ENCODE results near the gene PRPH.
"Not testable (repeated sequence)": the region's sequence is repeated elsewhere in the genome, so short reads cannot be mapped to it uniquely, and the experiment has no call there.

The PRPH gene

DNA sequence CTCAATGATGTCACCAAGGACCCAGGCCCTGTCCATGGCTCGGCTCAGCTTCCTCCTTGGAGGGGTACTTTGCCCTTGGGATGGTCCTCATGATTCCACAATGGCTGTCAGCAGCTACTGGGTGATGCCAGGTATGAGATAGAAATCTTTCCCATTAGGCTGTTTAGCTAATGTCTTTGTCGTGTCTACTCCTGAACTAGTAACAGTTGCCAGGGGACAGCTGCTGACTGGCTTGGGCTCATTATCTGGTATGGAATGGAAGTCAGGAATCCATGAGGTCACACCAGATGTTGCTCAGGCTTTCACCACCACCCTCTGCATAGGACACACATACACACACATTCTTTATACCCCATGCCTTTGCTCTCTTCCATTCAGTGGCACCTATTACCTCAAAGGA, 9.2 kb downstream of the PRPH start:
- no peak for DNase-seq

DNA sequence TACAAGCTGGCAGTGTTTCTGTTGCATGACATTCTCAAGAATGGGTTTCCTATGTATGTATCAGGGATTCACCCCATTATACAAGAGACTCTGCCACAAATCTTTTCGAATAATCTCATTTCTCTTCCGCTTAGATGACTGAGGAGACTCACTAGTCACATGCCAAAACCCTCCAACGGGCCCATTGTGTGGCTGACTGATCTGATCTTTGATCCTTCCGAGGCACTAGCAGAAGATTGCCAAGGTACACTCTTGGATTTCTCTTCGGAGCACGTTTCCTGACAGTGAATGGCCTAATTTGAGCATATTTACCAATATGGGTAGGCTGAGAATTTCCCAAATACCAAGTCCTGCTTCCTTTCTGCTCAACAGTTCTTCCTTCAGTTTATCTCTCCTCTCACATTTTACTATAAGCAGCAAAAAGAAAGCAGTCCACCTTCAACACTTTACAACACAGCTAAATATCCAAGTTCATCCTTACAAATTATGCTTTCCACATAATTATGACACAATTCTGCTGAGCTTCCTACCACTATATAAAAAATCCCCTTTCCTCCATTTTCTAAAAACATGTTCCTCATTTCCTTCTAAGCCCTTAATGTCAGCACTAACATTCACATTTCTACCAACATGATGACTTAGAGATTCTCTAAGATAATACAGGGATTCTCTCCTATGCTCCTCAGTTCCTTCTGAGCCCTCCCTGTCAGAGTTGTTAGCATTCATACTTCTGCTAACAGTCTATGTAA, 11.0 kb downstream of the PRPH start:
- DNase-seq, result no peak

DNA sequence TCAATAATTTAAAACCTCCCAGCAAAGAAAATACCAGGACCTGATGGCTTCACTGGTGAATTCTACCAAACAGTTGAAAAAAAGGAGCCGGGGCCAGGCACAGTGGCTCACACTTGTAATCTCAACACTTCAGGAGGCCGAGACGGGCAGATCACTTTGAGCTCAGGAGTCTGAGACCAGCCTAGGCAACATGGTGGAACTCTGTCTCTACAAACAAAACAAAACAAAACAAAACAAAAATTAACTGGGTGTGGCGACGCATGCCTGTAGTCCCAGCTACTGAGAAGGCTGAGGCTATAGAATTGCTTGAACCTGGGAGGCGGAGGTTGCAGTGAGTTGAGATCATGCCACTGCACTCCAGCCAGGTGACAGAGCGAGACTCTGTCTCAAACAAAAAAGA, 14.4 kb downstream of the PRPH start:
- no peak for DNase-seq

DNA sequence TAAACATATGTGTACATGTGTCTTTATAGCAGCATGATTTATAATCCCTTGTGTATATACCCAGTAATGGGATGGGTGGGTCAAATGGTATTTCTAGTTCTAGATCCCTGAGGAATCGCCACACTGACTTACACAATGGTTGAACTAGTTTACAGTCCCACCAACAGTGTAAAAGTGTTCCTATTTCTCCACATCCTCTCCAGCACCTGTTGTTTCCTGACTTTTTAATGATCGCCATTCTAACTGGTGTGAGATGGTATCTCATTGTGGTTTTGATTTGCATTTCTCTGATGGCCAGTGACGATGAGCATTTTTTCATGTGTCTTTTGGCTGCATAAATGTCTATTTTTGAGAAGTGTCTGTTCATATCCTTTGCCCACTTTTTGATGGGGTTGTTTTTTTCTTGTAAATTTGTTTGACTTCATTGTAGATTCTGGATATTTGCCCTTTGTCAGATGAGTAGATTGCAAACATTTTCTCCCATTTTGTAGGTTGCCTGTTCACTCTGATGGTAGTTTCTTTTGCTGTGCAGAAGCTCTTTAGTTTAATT, 15.6 kb downstream of the PRPH start:
- not testable (repeated sequence) for DNase-seq

DNA sequence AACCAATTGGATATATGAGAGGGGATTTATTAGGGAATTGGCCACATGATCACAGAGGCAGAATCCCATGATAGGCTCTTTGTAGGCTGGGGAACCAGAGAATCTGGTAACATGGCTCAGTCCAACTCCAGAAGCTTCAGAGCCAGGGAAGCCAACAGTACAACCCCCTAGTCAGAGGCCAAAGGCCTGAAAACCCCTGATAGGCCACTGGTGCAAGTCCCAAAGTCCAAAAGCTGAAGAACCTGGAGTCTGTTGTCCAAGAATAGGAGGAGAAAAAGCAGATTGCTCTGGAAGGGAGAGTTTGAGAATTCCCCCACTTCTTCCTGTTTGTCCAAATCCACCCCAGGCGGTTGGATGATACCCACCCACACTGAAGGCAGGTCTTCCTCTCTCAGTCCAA, 19.9 kb downstream of the PRPH start:
- no peak for DNase-seq

DNA sequence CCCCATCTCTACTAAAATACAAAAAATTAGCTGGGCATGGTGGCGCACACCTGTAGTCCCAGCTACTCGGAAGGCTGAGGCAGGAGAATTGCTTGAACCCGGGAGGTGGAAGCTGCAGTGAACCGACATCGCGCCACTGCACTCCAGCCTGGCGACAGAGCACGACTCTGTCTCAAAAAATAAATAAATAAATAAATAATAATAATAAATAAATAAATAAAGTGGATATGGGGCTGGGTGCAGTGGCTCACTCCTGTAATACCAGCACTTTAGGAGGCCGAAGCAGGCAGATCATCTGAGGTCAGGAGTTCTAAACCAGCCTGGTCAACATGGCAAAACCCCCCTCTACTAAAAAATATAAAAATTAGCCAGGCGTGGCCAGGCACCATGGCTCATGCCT, 22.2 kb downstream of the PRPH start:
- DNase-seq, result not testable (repeated sequence)

DNA sequence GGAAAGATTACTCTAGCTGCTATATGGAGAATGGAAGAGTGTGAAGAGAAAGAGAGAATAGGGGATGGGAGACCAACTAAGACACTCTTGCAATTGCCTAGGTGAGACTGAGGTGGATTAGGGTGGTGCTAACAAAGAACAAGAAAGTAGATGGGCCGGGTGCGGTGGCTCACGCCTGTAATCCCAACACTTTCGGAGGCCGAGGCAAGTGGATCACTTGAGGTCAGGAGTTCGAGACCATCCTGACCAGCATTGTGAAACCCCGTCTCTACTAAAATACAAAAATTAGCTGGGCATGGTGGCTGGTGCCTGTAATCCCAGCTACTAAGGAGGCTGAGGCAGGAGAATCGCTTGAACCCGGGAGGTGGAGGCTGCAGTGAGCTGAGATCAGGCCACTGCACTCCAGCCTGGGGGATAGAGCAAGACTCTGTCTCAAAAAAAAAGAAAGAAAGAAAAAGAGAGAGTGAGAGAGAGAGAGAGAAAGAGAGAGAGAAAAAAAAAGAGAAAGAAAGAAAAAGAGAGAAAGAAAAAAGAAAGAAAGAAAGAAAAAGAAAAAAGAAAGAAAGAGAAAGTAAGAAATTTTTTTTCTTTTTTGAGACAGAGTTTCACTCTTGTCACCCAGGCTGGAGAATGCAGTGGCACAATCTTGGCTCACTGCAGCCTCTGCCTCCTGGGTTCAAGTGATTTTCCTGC, 25.6 kb downstream of the PRPH start:
- DNase-seq, result not testable (repeated sequence)

DNA sequence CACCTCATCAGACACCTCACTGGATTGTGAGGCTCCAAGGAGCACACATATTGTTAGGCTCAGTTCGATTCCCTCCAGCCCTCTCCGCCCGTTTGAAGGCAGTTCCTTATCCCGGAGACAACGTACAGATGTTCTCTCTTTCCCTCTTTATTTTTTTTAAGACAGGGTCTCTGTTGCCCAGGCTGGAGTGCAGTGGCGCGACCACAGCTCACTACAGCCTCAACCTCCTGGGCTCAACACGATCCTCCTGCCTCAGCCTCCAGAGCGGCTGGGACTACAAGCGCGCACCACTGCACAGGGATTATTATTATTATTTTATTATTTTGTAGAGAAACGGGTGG, 27.4 kb downstream of the PRPH start:
- no peak for DNase-seq

DNA sequence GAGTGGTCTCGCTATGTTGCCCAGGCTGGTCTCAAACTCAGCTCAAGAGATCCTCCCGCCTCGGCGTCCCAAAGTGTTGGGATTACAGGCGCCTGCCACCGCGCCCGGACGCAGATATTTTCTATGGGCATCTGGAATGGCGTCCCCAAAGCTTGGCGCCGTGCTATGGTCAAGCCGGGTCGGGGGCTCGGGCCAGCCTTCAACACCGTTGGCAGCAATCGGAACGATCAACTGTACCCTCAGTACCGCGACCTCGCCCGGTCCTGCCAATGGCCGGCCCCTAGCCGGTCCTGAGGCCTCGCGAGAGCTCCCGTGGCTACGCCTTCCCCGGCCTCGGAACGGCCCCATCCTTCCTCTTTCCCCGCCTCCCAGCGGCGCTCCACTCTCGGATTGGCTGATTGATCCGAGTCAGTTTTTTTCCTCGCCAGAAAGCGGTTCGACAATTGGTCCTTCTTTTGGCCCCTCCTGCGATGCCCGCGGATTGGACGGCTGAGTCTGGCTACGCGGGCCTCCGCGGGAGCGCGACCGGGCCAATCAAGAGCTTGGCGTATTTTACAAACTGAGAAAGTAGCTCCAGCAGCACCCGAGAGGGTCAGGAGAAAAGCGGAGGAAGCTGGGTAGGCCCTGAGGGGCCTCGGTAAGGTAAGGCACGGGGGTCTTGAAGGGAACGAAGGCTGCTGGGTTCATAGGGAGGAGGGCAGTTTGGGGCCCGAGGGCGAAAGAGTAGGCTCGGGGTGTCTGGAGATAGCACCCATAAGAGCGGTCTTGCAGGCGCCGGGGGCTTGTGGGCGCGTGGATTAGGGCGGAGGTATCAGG, 28.0 kb downstream of the PRPH start, which contains the start of gene TROAP:
Gene TROAP (plus strand): TSS at position 548 of the 816 bp plus-strand sequence. CDS start 354 bp downstream, outside the sequence.
- DNase-seq, result peak; percentile 97 to 99

DNA sequence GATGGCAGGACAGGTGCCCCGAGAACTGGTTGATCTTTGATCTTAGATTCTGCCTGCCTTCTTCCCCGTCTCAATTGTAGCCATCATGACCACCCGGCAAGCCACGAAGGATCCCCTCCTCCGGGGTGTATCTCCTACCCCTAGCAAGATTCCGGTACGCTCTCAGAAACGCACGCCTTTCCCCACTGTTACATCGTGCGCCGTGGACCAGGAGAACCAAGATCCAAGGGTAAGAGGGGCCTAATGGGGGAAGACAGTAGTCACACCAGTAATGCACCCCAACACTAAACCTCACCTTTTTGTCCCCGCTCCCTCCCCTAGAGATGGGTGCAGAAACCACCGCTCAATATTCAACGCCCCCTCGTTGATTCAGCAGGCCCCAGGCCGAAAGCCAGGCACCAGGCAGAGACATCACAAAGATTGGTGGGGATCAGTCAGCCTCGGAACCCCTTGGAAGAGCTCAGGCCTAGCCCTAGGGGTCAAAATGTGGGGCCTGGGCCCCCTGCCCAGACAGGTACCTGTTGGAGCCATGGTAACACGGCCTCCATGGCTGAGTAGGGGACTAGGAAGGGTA, 28.7 kb downstream of the PRPH start:
- no peak for DNase-seq

DNA sequence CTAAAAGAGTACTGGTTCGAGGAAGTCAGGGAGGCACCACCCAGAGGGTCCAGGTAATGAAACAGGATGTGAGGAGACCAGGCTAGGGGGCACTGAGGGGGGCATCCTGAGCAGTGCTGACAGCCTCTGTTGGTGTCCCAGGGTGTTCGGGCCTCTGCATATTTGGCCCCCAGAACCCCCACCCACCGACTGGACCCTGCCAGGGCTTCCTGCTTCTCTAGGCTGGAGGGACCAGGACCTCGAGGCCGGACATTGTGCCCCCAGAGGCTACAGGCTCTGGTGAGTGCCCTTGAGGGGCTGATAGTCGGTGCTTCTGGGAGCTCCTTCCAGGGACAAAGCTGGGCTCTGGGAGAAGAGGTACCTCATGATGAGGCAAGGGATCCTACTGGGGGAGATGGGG, 30.7 kb downstream of the PRPH start:
- DNase-seq, result no peak

DNA sequence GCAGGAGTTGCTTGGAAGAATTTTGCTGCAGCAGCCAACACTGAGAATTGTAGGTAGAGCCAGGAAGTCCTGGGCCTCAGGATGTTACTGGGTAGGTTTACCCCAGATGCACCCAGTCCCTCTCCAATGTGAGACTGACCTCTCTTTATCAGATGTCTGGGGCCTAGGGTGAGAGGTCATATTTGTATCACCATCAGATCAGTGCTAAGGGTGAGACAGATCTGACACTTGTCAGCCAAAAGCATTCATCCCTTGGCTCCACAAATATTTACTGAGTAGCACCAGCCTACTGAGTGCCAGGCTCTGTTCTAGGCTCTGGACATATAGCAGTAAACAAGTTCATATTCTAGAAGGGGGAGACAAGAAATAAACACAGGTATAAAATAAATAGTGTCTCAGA, 32.4 kb downstream of the PRPH start:
- no peak for DNase-seq

DNA sequence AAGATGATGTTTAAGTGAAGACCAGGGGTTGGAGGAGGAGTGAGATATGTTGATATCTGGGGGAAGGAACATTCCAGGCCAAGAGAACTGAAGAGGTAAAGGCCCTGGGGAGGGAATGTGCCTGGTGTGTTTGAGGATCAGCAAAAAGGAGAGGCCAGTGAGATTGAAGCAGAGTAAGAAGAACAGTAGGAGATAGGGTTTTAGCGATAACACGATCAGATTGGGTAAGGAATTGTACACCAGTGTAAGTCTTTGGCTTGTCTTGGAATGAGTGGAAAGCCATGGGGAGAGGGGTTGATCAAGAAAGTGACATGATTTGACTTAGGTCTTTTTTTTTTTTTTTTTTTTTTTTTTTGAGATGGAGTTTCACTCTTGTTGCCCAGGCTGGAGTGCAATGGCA, 32.9 kb downstream of the PRPH start:
- no peak for DNase-seq

DNA sequence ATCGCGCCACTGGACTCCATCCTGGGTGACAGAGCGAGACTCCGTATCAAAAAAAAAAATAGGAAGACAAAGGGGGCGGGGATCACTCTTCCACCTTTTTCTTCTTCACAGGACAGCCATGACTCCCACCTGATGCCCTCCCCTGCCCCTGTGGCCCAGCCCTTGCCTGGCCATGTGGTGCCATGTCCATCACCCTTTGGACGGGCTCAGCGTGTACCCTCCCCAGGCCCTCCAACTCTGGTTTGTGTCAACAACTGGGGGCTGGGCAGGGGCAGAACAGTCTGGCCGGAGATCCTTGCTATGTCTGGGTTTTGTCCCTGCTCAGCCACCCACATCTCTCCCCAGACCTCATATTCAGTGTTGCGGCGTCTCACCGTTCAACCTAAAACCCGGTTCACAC, 33.9 kb downstream of the PRPH start:
- no peak for DNase-seq

DNA sequence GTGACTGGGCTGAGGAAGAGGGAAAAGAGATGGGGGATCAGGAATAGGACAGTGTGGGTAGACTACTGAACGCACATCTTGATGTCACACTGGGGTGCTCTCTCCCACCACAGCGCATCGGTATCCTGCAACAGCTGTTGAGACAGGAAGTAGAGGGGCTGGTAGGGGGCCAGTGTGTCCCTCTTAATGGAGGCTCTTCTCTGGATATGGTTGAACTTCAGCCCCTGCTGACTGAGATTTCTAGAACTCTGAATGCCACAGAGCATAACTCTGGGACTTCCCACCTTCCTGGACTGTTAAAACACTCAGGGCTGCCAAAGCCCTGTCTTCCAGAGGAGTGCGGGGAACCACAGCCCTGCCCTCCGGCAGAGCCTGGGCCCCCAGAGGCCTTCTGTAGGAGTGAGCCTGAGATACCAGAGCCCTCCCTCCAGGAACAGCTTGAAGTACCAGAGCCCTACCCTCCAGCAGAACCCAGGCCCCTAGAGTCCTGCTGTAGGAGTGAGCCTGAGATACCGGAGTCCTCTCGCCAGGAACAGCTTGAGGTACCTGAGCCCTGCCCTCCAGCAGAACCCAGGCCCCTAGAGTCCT, 35.2 kb downstream of the PRPH start:
- no peak for DNase-seq

DNA sequence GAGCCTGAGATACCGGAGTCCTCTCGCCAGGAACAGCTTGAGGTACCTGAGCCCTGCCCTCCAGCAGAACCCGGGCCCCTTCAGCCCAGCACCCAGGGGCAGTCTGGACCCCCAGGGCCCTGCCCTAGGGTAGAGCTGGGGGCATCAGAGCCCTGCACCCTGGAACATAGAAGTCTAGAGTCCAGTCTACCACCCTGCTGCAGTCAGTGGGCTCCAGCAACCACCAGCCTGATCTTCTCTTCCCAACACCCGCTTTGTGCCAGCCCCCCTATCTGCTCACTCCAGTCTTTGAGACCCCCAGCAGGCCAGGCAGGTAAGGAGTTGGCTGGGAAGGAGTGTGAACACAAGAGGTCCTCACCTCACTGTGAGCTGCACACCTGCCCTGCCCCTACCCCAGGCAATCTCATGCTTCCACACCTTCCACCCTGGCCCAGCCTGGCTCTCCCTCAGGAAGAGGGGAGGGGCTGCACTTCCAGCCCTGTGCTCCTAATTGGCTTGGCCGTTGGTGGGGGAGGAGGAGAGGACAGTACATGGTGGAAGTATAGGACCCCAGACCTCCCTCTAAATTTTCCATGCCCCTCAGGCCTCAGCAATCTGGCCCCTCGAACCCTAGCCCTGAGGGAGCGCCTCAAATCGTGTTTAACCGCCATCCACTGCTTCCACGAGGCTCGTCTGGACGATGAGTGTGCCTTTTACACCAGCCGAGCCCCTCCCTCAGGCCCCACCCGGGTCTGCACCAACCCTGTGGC, 35.9 kb downstream of the PRPH start:
- DNase-seq, result no peak

DNA sequence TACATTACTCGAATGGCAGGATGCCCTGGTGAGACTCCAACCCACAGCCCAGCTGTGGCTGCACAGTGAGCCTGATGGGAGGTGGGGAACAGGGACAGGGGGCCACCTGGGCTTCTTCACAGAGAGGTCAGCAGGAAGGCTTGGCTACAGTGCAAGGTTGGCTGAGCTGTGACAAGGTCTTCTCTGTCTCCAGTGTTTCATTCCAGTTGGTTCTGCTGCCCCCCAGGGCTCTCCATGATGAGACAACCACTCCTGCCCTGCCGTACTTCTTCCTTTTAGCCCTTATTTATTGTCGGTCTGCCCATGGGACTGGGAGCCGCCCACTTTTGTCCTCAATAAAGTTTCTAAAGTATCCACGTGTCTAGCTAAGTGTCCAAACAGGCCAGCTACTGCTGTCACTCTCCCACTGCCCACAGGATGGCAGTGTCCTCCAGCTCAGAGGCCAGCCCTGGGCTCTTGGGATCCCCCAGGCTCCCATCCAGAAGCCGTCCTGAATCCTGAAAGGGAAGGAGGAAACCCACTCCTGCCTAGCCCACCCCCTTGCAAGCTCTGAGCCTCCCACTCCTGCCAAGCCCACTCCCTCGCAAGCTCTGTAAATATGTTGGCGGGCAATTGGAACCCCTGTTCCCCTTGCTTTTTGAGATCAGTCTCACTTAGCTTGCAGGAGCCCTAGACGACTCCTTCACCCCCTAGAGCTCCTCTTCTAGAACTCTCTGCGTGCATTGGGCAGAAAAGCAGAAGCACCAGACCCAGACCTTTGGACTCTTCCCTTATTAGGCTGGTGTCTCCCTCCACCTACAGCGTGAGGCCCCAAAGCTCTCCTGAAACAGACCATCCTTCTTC, 36.7 kb downstream of the PRPH start:
- DNase-seq, result no peak

DNA sequence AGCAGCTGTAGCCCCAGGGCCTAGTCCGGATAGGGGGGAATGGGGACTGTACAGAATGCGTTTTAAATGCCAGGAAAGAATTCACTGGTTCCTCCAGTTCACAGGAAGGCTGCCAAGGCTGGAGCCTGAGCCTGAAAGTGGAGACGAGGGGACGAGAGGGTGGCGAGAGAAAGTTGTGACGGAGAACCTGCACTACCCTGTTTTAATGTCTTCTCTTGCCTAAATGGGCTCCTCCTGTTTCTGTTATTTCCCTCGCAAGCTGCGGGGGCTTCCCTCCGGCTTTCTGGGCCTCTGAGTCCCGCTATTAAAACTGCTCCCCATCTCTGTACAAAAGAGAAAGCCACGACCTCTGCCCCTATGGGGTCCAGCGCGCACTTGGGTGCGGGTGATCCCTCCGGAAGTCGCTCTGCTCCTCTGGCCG, 37.5 kb downstream of the PRPH start:
- no peak for DNase-seq

DNA sequence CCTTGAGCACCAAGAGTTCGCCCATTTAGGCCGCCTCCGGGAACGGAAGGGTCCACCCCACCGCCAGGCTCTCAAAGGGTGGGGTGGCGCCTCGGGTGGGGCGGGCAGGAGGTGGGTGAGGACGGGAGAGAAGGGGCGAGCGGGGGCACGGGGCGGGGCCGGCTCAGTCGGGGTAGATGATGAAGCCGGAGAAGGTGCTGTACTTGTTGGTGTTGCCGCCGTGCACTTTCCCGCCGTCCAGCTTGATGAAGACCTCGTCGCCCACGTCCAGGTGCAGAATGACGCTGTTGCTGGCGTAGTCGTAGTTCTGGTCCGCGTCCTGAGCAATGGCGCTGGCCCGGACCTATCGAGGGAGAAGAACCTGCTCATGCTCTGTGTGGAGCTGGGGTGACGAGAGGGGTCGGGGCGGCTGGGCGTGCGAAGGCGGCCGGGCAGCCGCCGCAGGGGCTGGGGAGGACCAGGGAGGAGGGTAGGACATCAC, 38.0 kb downstream of the PRPH start:
- DNase-seq, result no peak

DNA sequence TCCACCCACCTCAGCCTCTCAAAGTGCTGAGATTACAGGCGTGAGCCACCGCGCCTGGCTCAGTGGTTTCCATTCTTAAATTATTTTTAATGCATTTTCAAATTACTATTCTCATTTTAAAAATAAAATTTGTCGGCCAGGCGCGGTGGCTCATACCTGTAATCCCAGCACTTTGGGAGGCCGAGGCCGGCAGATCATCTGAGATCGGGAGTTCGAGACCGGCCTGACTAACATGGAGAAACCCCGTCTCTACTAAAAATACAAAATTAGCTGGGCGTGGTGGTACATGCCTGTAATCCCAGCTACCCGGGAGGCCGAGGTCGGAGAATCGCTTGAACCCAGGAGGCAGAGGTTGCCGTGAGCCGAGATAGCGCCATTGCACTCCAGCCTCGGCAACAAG, 38.8 kb downstream of the PRPH start:
- DNase-seq, result not testable (repeated sequence)

DNA sequence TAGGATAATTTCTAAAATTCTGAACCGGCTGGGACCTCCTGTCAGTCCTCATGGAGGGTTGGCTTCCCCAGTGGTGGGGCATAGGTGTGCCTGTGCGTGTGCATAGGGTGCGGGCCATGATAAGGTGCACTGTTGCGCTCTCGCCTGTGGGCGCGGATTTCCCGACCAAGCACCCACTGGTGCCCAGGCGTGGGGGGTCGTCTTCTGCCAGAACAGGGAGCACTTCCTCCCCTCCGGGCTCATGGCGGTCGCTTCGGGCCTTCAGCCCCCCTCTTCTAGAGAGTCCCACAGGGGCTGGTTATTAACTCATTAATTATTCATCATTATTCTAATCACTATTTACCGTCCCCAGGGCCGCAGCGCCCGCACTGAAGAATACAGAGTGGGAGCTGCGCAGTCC, 39.3 kb downstream of the PRPH start:
- no peak for DNase-seq

Data from CD4-positive, alpha-beta T cell treated with Interferon alpha-2 for 1 hour (primary cell).